Posterior cingulate gyrus (tissue), 11 donors: ENCODE data around the gene UNC13C.

Source experiments
- DNase-seq, 10 donors: peaks; one replicate each; pipeline versions ENCODE4 v3.0.0 to v3.0.0-alpha.2; 2020 to 2021; ENCODE audit warnings: mixed read lengths in 3 of 10
- intact Hi-C: fragments of 100-400 bp; cut with DNase I; formaldehyde crosslinking; loops from one replicate; pipeline ENCODE4 v1.15.1; 2023

Gene UNC13C

DNA sequence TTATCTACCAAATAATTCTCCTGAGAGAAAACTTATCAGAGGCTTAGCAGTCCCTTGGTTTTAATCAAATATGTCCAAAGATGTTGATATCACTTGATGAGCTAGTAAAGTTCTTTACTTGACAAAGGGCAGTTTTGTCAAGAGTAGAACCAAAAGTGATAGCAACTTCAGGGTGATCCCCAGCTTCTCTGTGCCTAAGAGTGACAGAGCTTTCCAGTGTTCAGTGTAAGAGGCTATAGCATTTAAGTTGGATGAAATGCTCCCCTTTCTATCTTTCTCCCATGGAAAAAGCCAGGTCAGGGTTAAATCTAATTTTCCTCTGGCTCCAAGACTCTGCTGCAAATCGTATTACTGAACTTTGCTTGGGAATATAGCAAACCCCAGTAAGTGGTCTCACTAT is 120.8 kb downstream of the UNC13C start:
- intact Hi-C loops = no loop called here
- no peak for DNase-seq

DNA sequence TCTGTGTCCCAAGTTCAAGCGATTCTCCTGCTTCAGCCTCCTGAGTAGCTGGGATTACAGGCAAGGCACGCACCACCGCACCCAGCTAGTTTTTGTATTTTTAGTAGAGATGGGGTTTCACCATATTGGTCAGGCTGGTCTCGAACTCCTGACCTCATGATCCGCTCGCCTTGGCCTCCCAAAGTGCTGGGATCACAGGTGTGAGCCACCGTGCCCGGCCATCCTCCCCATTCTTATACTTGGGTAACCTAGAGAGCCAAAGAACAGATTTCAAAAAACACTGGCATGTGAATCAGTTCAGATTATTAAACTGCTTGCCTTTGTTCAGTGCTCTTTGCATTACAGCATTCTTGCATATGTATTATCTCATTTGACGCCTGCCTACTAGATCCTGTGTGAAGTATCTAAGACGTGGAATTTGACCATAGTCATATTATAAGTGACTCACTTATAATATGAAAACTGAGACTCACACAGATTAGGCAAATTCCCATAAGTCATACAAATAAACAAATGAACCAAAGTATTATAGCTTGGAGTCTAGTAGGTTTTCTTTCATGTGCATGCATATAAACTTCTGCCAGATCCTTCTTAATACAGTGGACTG is 123.5 kb downstream of the UNC13C start:
- intact Hi-C loops = no loop called here
- no peak for DNase-seq

GRCh38 chr15:54102704-54103103 is 124.5 kb downstream of the UNC13C start:
- intact Hi-C loops = no loop called here
- DNase-seq = no peak

DNA sequence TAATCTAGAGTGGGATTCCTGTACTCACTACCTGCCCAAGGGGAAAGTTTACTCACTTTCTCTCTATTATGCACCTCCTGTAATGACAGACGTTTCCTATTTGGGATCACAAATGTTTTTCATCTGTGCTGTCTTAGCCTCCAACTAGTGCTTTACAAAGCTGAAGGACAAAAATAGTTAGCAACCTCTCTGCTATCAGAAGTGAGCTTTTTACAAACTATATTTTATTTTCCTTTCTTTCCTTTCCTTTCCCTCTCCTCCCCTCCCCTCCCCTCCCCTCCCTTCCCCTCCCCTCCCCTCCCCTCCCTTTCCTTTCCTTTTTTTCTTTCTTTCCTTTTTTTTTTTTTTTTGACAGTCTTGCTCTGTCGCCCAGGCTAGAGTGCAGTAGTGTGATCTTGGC is 130.8 kb downstream of the UNC13C start:
- DNase-seq = no peak
- intact Hi-C loops = no loop called here

GRCh38 chr15:54119051-54119450 is 140.8 kb downstream of the UNC13C start:
- DNase-seq = no peak
- intact Hi-C loops = no loop called here

DNA sequence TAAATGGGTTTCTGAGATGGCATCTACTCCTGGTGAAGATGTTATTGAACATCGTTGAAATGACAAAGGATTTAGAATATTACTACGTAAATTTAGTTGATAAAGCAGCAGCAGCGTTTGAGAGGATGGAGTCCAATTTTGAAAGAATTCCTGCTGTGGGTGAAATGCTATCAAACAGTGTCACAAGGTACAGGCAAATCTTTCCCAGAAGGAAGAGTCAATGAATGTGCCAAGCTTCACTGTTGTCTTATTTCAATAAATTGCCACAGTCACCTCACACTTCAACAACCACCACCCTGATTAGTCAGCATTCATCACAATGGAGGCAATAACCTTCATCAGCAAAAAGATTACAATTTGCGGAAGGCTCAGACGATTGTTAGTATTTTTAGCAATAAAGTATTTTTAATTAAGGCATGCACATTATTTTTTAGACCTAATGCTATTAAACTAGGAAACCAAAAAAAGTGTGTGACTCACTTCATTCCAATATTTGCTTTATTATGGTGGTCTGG is 142.8 kb downstream of the UNC13C start:
- DNase-seq = no peak
- intact Hi-C loops = no loop called here

GRCh38 chr15:54127574-54127973 is 149.3 kb downstream of the UNC13C start:
- intact Hi-C loops = no loop called here
- no peak for DNase-seq

DNA sequence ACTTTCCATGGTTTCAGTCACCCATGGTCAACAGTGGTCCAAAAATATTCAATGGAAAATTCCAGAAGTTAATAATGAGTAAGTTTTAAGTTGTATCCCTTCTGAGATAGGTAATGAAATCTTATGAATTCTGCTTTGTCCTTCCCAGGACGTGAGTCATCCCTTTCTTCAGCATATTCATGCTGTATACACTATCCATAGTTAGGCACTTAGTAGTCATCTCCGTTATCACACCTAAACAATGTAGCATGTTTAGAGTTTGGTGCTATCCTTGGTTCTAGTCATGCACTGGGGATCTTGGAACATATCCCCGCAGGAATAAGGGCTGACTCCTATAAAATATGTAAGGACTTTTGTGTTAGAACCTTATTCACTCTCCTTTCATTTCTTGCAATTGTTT is 153.2 kb downstream of the UNC13C start:
- intact Hi-C loops = loop anchor here (10.0 kb wide), 1 partner anchor 53 kb away; no protein-coding TSS in a partner anchor
- no peak for DNase-seq

DNA sequence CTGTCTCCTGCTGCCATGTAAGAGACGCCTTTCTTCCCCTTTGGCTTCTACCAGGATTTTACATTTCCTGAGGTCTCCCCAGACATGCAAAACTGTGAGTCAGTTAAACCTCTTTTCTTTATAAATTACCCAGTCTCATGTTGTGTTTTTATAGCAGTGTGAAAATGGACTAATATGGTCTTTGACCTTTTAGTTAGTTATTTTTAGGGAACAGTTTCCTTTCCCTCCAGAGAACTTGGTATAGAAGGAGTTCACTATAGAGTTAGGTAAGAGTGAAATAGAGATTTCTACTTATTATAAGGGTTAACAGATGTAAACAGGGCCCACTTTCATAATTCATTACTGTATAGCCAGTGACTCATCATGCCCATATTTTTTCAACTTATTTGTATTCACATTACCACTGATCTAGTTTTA is 170.9 kb downstream of the UNC13C start:
- no peak for DNase-seq
- intact Hi-C loops = no loop called here

- no peak for DNase-seq
- intact Hi-C loops = no loop called here
Measured at GRCh38 chr15:54150255-54150654, 172.0 kb downstream of the UNC13C start.

GRCh38 chr15:54159012-54159411 is 180.8 kb downstream of the UNC13C start:
- DNase-seq = no peak
- intact Hi-C loops = no loop called here

GRCh38 chr15:54187325-54187724 is 209.1 kb downstream of the UNC13C start:
- DNase-seq = no peak
- intact Hi-C loops = loop anchor here (10.0 kb wide), 1 partner anchor 53 kb away; no protein-coding TSS in a partner anchor

GRCh38 chr15:54197995-54198394 is 219.8 kb downstream of the UNC13C start:
- intact Hi-C loops = no loop called here
- no peak for DNase-seq

GRCh38 chr15:54206586-54207321 is 228.5 kb downstream of the UNC13C start:
- DNase-seq = no peak
- intact Hi-C loops = no loop called here

- intact Hi-C loops = no loop called here
- DNase-seq = no peak
Measured at GRCh38 chr15:54208786-54209185, 230.5 kb downstream of the UNC13C start.

DNA sequence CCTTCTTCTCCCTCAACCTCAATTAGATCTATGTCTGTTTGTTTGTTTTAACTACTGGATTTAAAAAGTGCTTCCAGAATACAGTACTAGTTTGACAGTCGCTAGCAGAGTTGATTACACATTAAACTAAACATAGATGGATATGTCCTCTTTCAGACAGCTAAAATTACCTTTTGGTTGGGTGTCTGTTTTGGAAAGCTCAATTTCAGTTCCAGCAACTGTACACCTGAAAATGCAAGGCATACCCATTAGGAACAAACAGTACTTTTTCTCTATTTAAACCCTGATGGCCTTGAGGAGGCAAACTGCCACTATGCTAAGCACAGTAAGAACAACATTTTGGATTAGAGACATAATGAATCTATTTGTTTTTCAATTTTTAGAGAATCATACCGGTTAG is 234.4 kb downstream of the UNC13C start:
- intact Hi-C loops = no loop called here
- no peak for DNase-seq

DNA sequence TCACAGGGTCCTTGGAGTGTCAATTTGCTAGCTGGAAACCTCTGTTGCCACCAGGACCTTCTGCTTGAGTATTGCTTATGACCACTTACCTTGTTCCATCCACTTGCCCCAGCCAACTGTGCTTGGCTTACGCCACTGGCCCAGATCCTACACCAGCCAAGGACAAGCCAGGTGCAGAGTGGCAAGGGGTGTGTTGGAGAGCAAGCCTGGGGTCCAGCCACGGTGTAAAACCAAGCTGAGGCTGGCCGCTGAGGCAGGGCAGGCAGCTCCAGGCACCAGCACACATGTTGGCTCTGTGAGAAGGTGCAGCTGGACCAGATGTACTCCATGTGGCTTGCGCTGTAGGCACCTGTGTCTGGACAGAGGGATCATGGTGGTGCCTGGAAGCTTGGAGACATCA is 248.2 kb downstream of the UNC13C start:
- intact Hi-C loops = no loop called here
- DNase-seq = peak in 1 of 10 donors; percentile 55

GRCh38 chr15:54227569-54227968 is 249.3 kb downstream of the UNC13C start:
- intact Hi-C loops = no loop called here
- peak in 1 of 10 donors; percentile 54 for DNase-seq

DNA sequence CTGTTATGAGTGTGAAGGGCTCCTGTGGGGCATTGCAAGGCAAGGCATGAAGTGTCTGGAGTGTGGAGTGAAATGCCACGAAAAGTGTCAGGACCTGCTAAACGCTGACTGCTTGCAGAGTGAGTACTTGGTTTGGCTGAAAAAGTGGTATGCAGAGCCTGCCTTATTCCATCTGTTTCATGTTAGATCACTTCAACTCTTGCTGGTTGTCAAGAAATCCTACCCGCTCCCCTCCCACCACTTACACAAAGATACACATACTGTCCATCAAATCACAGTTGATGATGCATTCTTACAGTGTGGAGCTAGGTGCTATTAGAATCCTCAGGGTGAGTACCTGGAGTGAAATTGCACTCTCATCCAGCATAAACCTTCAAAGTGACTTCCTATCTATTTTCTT is 272.1 kb downstream of the UNC13C start:
- DNase-seq = no peak
- intact Hi-C loops = no loop called here

GRCh38 chr15:54256190-54256589 is 277.9 kb downstream of the UNC13C start:
- no peak for DNase-seq
- intact Hi-C loops = no loop called here

DNA sequence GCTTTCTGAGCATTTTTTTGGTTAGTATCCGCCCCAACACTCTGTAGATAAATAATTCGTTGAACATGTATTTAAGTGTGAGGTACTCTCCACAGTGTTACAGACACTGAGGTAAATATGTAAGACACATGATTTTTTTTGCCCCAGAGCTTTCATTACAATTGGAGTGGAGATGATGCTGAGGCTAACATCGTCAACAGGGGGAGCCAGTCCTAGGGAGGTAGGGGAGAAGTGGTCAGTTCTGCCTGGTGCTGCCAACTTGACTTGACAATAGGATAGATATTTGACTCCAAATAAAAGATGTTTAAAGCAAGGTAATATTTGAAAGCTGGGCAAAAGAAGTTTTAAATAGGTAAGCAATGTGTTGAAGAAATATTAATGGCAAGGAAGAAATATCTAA is 295.7 kb downstream of the UNC13C start:
- no peak for DNase-seq
- intact Hi-C loops = no loop called here

- intact Hi-C loops = no loop called here
- no peak for DNase-seq
Measured at GRCh38 chr15:54277834-54278233, 299.6 kb downstream of the UNC13C start.
